GM12878 (cell line): ENCODE results near the gene GSTM2. TPM values are rescaled to one million over a fixed set of nuclear protein-coding genes. Genes with fewer than 3 reads are reported as not detected.

Experiments used
- ATAC-seq: fragments of 200-7000 bp; cut with Tn5 transposase; 3 replicates; pipeline ENCODE4 v1.9.1; 2020; ENCODE audit warnings: mild to moderate bottlenecking, moderate library complexity
- BruUV-seq: library from RNA; stranded (reverse); fragments of 400-500 nt; replicated peaks from 2 replicates; lab custom pipeline; 2021; lab: Mats Ljungman, UMichigan
- CTCF ChIA-PET: fragments of 300-600 bp; sonication (Branson Sonifier 250); formaldehyde crosslinking; extraction: SDS; loops from one replicate; lab custom pipeline; 2021; ENCODE audit warnings: inconsistent platforms; lab: Yijun Ruan, JAX
- POLR2A ChIA-PET: fragments of 350-600 bp; formaldehyde crosslinking; extraction: SDS; loops from one replicate; lab custom pipeline; 2021; ENCODE audit warnings: inconsistent platforms; lab: Charles Lee
- RAD21 ChIA-PET: fragments of 300-600 bp; sonication (Branson Sonifier 250); formaldehyde crosslinking; loops from one replicate; lab custom pipeline; 2023; ENCODE audit warnings: antibody characterized with exemption; ENCODE audit not compliant: unreplicated experiment; lab: Charles Lee
- SMC1A ChIA-PET: fragments of 300-600 bp; sonication (Branson Sonifier 250); formaldehyde crosslinking; loops from one replicate; lab custom pipeline; 2023; ENCODE audit not compliant: unreplicated experiment, uncharacterized antibody; lab: Charles Lee
- DNase-seq: peaks from one replicate; pipeline ENCODE4 v3.0.0-alpha.2; 2011; ENCODE audit warnings: low read depth, low spot score
- FAIRE-seq: peaks from 3 replicates; lab custom pipeline; 2011; peaks lifted over from hg19 to GRCh38; lab: Jason Lieb, UNC
- H2AFZ ChIP-seq: 2 replicates; pipeline ENCODE4 v1.6.0; 2011; ENCODE audit warnings: low read depth, low read length, control low read depth; ENCODE audit not compliant: control insufficient read depth
- H3K27ac ChIP-seq: 2 replicates; pipeline ENCODE4 v1.5.1; 2011; ENCODE audit warnings: control low read depth; ENCODE audit not compliant: control insufficient read depth, insufficient read depth
- H3K27me3 ChIP-seq, 2 experiments: replicated peaks in 1 of 2; 2 replicates each; pipeline versions ENCODE4 v1.6.0 to v1.6.1; 2011; ENCODE audit warnings: low read length in 1 of 2; ENCODE audit not compliant: control insufficient read depth in 2 of 2, insufficient read depth in 2 of 2
- H3K36me3 ChIP-seq, 2 experiments: 2 replicates each; pipeline ENCODE4 v1.5.1; 2011; ENCODE audit warnings: low read length in 1 of 2; ENCODE audit not compliant: control insufficient read depth in 2 of 2, insufficient read depth in 2 of 2
- H3K4me1 ChIP-seq: 2 replicates; pipeline ENCODE4 v1.6.1; 2011; ENCODE audit warnings: mild to moderate bottlenecking, low read length, moderate library complexity, mixed read lengths; ENCODE audit not compliant: control insufficient read depth, insufficient read depth
- H3K4me2 ChIP-seq: 2 replicates; pipeline ENCODE4 v1.6.0; 2011; ENCODE audit warnings: control low read depth; ENCODE audit not compliant: control insufficient read depth, insufficient read depth
- H3K4me3 ChIP-seq: fragments of 200-600 bp; sonication (generic); 2 replicates; pipeline ENCODE4 v1.5.1; 2016
- H3K79me2 ChIP-seq: 2 replicates; pipeline ENCODE4 v1.6.0; 2011; ENCODE audit warnings: low read length; ENCODE audit not compliant: control insufficient read depth, insufficient read depth
- H3K9ac ChIP-seq: 2 replicates; pipeline ENCODE4 v1.8.0; 2011; ENCODE audit warnings: low read length, control low read depth, mixed read lengths; ENCODE audit not compliant: control insufficient read depth, insufficient read depth
- H3K9me3 ChIP-seq: replicated peaks from 3 replicates; pipeline ENCODE4 v1.5.1; 2011; ENCODE audit warnings: mild to moderate bottlenecking, low read length; ENCODE audit not compliant: control insufficient read depth, insufficient read depth
- H4K20me1 ChIP-seq: 2 replicates; pipeline ENCODE4 v1.6.0; 2011; ENCODE audit not compliant: control insufficient read depth, insufficient read depth
- BMI1 ChIP-seq: fragments of 450-650 bp; IDR thresholded peaks from 2 replicates; pipeline ENCODE4 v1.6.1; 2016; ENCODE audit warnings: mild to moderate bottlenecking, moderate library complexity, borderline replicate concordance
- CEBPB ChIP-seq, 2 experiments: fragments of 150-350 bp in 1 of 2; IDR thresholded peaks; 2 replicates each; pipeline ENCODE4 v1.6.1; 2012 to 2014; ENCODE audit warnings: low read depth in 2 of 2, low read length in 2 of 2, borderline replicate concordance in 1 of 2, inconsistent platforms in 1 of 2
- DPF2 ChIP-seq: fragments of 450-650 bp; IDR thresholded peaks from 2 replicates; pipeline ENCODE4 v1.6.1; 2017; ENCODE audit warnings: mild to moderate bottlenecking
- EP300 ChIP-seq, 2 experiments: fragments of 150-350 bp in 1 of 2; IDR thresholded peaks; 2 replicates each; pipeline ENCODE4 v1.6.1; 2011 to 2012; ENCODE audit warnings: low read depth in 2 of 2, low read length in 2 of 2, borderline replicate concordance in 1 of 2, improper control_type of control experiment in 1 of 2, inconsistent platforms in 1 of 2; ENCODE audit not compliant: control insufficient read depth in 1 of 2
- FOS ChIP-seq: IDR thresholded peaks from 3 replicates; pipeline ENCODE4 v1.6.1; 2011; ENCODE audit warnings: borderline replicate concordance; ENCODE audit not compliant: insufficient read length; ENCODE audit errors: extremely low read depth
- IKZF2 ChIP-seq, 2 experiments: fragments of 450-650 bp; IDR thresholded peaks; 2 replicates each; pipeline ENCODE4 v1.6.1; 2017; ENCODE audit warnings: mild to moderate bottlenecking in 2 of 2, moderate library complexity in 2 of 2
- IRF4 ChIP-seq: IDR thresholded peaks from 2 replicates; pipeline ENCODE4 v1.6.1; 2011; ENCODE audit warnings: low read depth, low read length
- RAD51 ChIP-seq: fragments of 450-650 bp; IDR thresholded peaks from 2 replicates; pipeline ENCODE4 v1.6.1; 2016; ENCODE audit warnings: moderate library complexity, mild to moderate bottlenecking, inconsistent platforms
- RCOR1 ChIP-seq: conservative IDR thresholded peaks from 2 replicates; pipeline ENCODE4 v1.6.1; 2012; ENCODE audit warnings: low read depth, low read length, improper control_type of control experiment
- SUPT20H ChIP-seq: IDR thresholded peaks from 2 replicates; pipeline ENCODE4 v1.6.1; 2011; ENCODE audit warnings: low read depth, mild to moderate bottlenecking, low read length, moderate library complexity, borderline replicate concordance; ENCODE audit not compliant: control insufficient read depth
- ZNF622 ChIP-seq: fragments of 450-650 bp; IDR thresholded peaks from 2 replicates; pipeline ENCODE4 v1.6.1; 2017; ENCODE audit warnings: mild to moderate bottlenecking, inconsistent platforms
- WGBS: methylation state at CpG from one replicate; pipeline ENCODE4 v1.1.6; 2016; ENCODE audit warnings: low lambda C conversion rate; ENCODE audit not compliant: insufficient replicate concordance, insufficient coverage; ENCODE audit errors: missing lambda C conversion rate; 5-methylcytosine and 5-hydroxymethylcytosine counted together
- in situ Hi-C: fragments of 300-500 bp; cut with MboI; formaldehyde crosslinking; loops from 9 replicates; pipeline ENCODE4 v1.14.3; 2018; ENCODE audit warnings: mixed read lengths
- intact Hi-C: fragments of 100-400 bp; cut with micrococcal nuclease; formaldehyde crosslinking; loops from one replicate; pipeline ENCODE4 v1.14.2; 2022; ENCODE audit not compliant: unreplicated experiment
- polyA plus RNA-seq, 11 experiments: library from polyadenylated mRNA; depleted of rRNA in 4 of 11; unstranded in 6 of 11; stranded (reverse) in 5 of 11; fragments of >200 nt; fragmentation: Nextera tagmentation in 4 of 11; fragmentation: Illumina TruSeq in 1 of 11; extraction: Ambion mirVana in 4 of 11; extraction: Trizol in 1 of 11; gene quantifications; 1 replicate in 1 of 11; 2 replicates in 10 of 11; pipeline versions ENCODE4 v1.2.1 to v1.2.3, GENCODE V29; 2011 to 2016; ENCODE audit warnings: inconsistent platforms in 2 of 11, missing spikeins in 2 of 11, low read depth in 1 of 11
- total RNA-seq, 4 experiments: library from RNA; depleted of rRNA in 3 of 4; stranded (reverse); fragments of >200 nt in 3 of 4; fragmentation: Illumina TruSeq in 1 of 4; extraction: Trizol in 1 of 4; gene quantifications; 2 replicates each; pipeline versions ENCODE4 v1.2.1 to v1.2.3, GENCODE V29; 2013 to 2021
- TF ChIP-seq, protein P1 (sequence below): fragments of 450-650 bp; IDR thresholded peaks from 2 replicates; pipeline ENCODE4 v1.6.1; 2017; ENCODE audit warnings: antibody characterized with exemption, mild to moderate bottlenecking, moderate library complexity
- TF ChIP-seq, protein P2 (sequence below): IDR thresholded peaks from 2 replicates; pipeline ENCODE4 v1.6.1; 2011; ENCODE audit warnings: low read depth, mild to moderate bottlenecking, low read length, moderate library complexity, borderline replicate concordance; ENCODE audit errors: extremely low read depth

The GSTM2 gene
- total and polyA plus RNA-seq, 10 of the 15 experiments (the other 5 are each of a cell fraction or from before 2014, with no cell fraction given): 8.3 to 32.3 (median 20.2) TPM

DNA sequence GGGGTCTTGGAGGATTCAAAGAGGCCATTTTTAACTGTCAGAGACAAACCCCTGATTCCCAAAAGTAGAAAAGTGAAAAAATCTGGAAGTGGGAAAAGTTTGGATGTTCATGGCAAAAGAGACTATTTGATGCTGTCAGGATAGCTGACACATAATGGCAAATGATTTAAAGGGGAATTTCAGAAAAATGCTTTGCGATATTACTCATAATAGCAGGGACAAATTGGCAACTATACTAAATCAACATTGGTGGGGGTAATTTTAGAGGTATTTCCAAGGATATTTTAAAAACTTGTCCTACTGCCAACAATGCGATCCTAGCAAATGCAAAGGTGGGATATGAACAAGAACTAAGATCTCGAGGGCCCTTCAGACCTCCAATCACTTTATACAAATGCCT is 17.2 kb upstream of the GSTM2 start:
- Histone ChIP-seq H3K27ac (no peak overlapping the region), H3K27me3 (no peaks in the 10 kb centered on the region), H3K36me3 (no peaks in the 10 kb centered on the region), H3K9ac (no peak overlapping the region), H3K79me2 (no peaks in the 10 kb centered on the region), H2AFZ (no peak overlapping the region), H4K20me1 (no peaks in the 10 kb centered on the region), H3K4me2 (no peak overlapping the region), H3K9me3 (no peaks in the 10 kb centered on the region), H3K4me3 (no peak overlapping the region), H3K4me1 (0 out of 2 replicates have a peak, but pooled peaks cover 4% of the 10 kb centered on the region)
- TF ChIP-seq DPF2 (no peak), SUPT20H (no peak), RAD51 (no peak), EP300 (IDR thresholded peaks at IDR 0.05; ENCODE audit: borderline replicate concordance in 1 of 2, control insufficient read depth in 1 of 2, low read depth in 2 of 2, low read length in 2 of 2) (no peak), FOS (no peak), RCOR1 (no peak), IKZF2 (IDR thresholded peaks at IDR 0.05) (no peak), CEBPB (IDR thresholded peaks at IDR 0.05; ENCODE audit: borderline replicate concordance in 1 of 2, low read depth in 2 of 2, low read length in 2 of 2) (no peak), IRF4 (no peak), ZNF622 (no peak), BMI1 (no peak)
- TF ChIP-seq, protein P1, sequence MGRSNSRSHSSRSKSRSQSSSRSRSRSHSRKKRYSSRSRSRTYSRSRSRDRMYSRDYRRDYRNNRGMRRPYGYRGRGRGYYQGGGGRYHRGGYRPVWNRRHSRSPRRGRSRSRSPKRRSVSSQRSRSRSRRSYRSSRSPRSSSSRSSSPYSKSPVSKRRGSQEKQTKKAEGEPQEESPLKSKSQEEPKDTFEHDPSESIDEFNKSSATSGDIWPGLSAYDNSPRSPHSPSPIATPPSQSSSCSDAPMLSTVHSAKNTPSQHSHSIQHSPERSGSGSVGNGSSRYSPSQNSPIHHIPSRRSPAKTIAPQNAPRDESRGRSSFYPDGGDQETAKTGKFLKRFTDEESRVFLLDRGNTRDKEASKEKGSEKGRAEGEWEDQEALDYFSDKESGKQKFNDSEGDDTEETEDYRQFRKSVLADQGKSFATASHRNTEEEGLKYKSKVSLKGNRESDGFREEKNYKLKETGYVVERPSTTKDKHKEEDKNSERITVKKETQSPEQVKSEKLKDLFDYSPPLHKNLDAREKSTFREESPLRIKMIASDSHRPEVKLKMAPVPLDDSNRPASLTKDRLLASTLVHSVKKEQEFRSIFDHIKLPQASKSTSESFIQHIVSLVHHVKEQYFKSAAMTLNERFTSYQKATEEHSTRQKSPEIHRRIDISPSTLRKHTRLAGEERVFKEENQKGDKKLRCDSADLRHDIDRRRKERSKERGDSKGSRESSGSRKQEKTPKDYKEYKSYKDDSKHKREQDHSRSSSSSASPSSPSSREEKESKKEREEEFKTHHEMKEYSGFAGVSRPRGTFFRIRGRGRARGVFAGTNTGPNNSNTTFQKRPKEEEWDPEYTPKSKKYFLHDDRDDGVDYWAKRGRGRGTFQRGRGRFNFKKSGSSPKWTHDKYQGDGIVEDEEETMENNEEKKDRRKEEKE: no peak
- TF ChIP-seq, protein P2, sequence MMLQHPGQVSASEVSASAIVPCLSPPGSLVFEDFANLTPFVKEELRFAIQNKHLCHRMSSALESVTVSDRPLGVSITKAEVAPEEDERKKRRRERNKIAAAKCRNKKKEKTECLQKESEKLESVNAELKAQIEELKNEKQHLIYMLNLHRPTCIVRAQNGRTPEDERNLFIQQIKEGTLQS: no peak
- FAIRE-seq: no peak
- 43% methylated on average over 3 of the region's 3 CpGs for WGBS
- ATAC-seq: no peak
- no TSS peak for BruUV-seq
- RAD21 ChIA-PET: interaction anchor here (0.7 to 4.9 kb wide), 4 partner anchors 10 to 334 kb away, joined by 3 to 48 read pairs (median 24); partner anchors contain the start of gene AHCYL1
- in situ Hi-C loops (no loop called here), intact Hi-C loops (no loop called here)
- CTCF ChIA-PET: interaction anchor here (0.7 to 10.8 kb wide), 16 partner anchors 8 to 361 kb away, joined by 3 to 299 read pairs (median 4); partner anchors contain the start of genes AHCYL1, GNAI3 and GSTM1
- POLR2A ChIA-PET: interaction anchor here (1.4 to 2.0 kb wide), 2 partner anchors 10 to 37 kb away, joined by 7 to 11 read pairs; partner anchors contain the start of gene GSTM1
- no peak for DNase-seq
- SMC1A ChIA-PET: interaction anchor here (1.0 to 5.6 kb wide), 9 partner anchors 10 to 334 kb away, joined by 3 to 63 read pairs (median 5); partner anchors contain the start of genes AHCYL1 and GNAI3
